Caco-2 (cell line): ENCODE results near the gene ASCC1. TPM values are rescaled to one million over a fixed set of nuclear protein-coding genes. Genes with fewer than 3 reads are reported as not detected.

Source experiments
- BruUV-seq: library from RNA; stranded (reverse); fragments of 400-500 nt; replicated peaks from 2 replicates; lab custom pipeline; 2021; lab: Mats Ljungman, UMichigan
- CTCF ChIA-PET: fragments of 300-600 bp; sonication (Branson Sonifier 250); formaldehyde crosslinking; loops from one replicate; lab custom pipeline; 2022; ENCODE audit warnings: antibody characterized with exemption; lab: Charles Lee
- POLR2A ChIA-PET: fragments of 300-600 bp; sonication (Branson Sonifier 250); formaldehyde crosslinking; loops from one replicate; lab custom pipeline; 2022; ENCODE audit warnings: antibody characterized with exemption; lab: Charles Lee
- DNase-seq, 2 experiments: peaks; one replicate each; pipeline versions ENCODE4 v3.0.0 to v3.0.0-alpha.2; 2020 to 2022
- H3K27me3 ChIP-seq: replicated peaks from 2 replicates; pipeline ENCODE4 v1.6.0; 2011; ENCODE audit warnings: low read length; ENCODE audit not compliant: control insufficient read depth, insufficient read depth
- H3K36me3 ChIP-seq: 2 replicates; pipeline ENCODE4 v1.5.1; 2011; ENCODE audit warnings: low read length; ENCODE audit not compliant: control insufficient read depth, insufficient read depth
- H3K4me1 ChIP-seq: fragments of 250-450 bp; sonication (Bioruptor Pico); 2 replicates; pipeline ENCODE4 v1.5.1; 2020; ENCODE audit warnings: mild to moderate bottlenecking
- H3K4me3 ChIP-seq: 2 replicates; pipeline ENCODE4 v1.5.1; 2011; ENCODE audit warnings: low read depth, mild to moderate bottlenecking, control low read depth, low read length
- H3K9me3 ChIP-seq: fragments of 250-450 bp; sonication (Bioruptor Pico); 2 replicates; pipeline ENCODE4 v1.5.1; 2020; ENCODE audit warnings: mild to moderate bottlenecking, moderate library complexity
- H3K27ac Mint-ChIP-seq: one replicate; pipeline ENCODE4 v1.8.0; 2022; ENCODE audit warnings: mixed read lengths; ENCODE audit not compliant: unreplicated experiment
- H3K27me3 Mint-ChIP-seq: one replicate; pipeline ENCODE4 v1.8.0; 2022; ENCODE audit warnings: mixed read lengths; ENCODE audit not compliant: insufficient read depth, unreplicated experiment
- H3K36me3 Mint-ChIP-seq: one replicate; pipeline ENCODE4 v1.8.0; 2022; ENCODE audit warnings: mild to moderate bottlenecking, mixed read lengths; ENCODE audit not compliant: insufficient read depth, unreplicated experiment
- H3K4me1 Mint-ChIP-seq: one replicate; pipeline ENCODE4 v1.8.0; 2022; ENCODE audit warnings: low read depth, mixed read lengths; ENCODE audit not compliant: unreplicated experiment
- H3K4me3 Mint-ChIP-seq: one replicate; pipeline ENCODE4 v1.8.0; 2022; ENCODE audit warnings: mild to moderate bottlenecking, moderate library complexity, mixed read lengths; ENCODE audit not compliant: unreplicated experiment
- H3K9me3 Mint-ChIP-seq: one replicate; pipeline ENCODE4 v1.8.0; 2022; ENCODE audit warnings: mixed read lengths; ENCODE audit not compliant: unreplicated experiment
- CTCF ChIP-seq, 2 experiments: fragments of 200-600 bp in 1 of 2; IDR thresholded peaks; 1 replicate in 1 of 2; 2 replicates in 1 of 2; pipeline versions ENCODE4 v1.5.1 to v1.8.0; 2011 to 2022; ENCODE audit warnings: antibody characterized with exemption in 1 of 2, control low read depth in 1 of 2, inconsistent platforms in 1 of 2, low read depth in 1 of 2, low read length in 1 of 2, mild to moderate bottlenecking in 1 of 2, moderate library complexity in 1 of 2; ENCODE audit not compliant: insufficient read depth in 1 of 2, severe bottlenecking in 1 of 2, unreplicated experiment in 1 of 2
- intact Hi-C: fragments of 100-400 bp; cut with micrococcal nuclease; formaldehyde crosslinking; loops from one replicate; pipeline ENCODE4 v1.10.0; 2022; ENCODE audit not compliant: unreplicated experiment
- total RNA-seq: library from RNA; stranded (reverse); gene quantifications from 2 replicates; pipeline ENCODE4 v1.2.3, GENCODE V29; 2022

Gene ASCC1
- total RNA-seq, 1 experiment from 2014 or later, result 73.7 TPM

- CTCF ChIA-PET, result interaction anchor here (1.5 kb wide), 1 partner anchor 9 kb away, joined by 6 read pairs; no protein-coding TSS in a partner anchor
- peak overlapping the region; percentile 8 for H3K27ac Mint-ChIP-seq
These were observed 81.0 kb downstream of the ASCC1 start for GRCh38 chr10:72134785-72135767.

GRCh38 chr10:72133517-72133916 is 82.6 kb downstream of the ASCC1 start:
- ChIA-PET POLR2A (no interaction called here), CTCF (interaction anchor here (0.6 kb wide), 1 partner anchor 85 kb away, joined by 3 read pairs; no protein-coding TSS in a partner anchor)

More at GRCh38 chr10:72134785-72135767, 81.0 kb downstream of the ASCC1 start:
- no peak for TF ChIP-seq CTCF (IDR thresholded peaks at IDR 0.05; ENCODE audit: insufficient read depth in 1 of 2, low read depth in 1 of 2, low read length in 1 of 2, severe bottlenecking in 1 of 2, unreplicated experiment in 1 of 2)
- no peaks in the 10 kb centered on the region for H3K27me3 ChIP-seq
- POLR2A ChIA-PET, result interaction anchor here (0.5 kb wide), 2 partner anchors 45 to 125 kb away, joined by 3 to 4 read pairs; no protein-coding TSS in a partner anchor
- peaks cover 1% of the 10 kb centered on the region; the same call in 1 of the 2 replicates for H3K36me3 ChIP-seq
- Mint-ChIP-seq H3K4me3 (no peak overlapping the region), H3K36me3 (peaks cover 6% of the 10 kb centered on the region), H3K27me3 (no peaks in the 10 kb centered on the region), H3K4me1 (peaks cover 18% of the 10 kb centered on the region), H3K9me3 (no peaks in the 10 kb centered on the region)
- no peaks in the 10 kb centered on the region for H3K9me3 ChIP-seq
- no TSS peak for BruUV-seq
- H3K4me1 ChIP-seq, result peaks cover 3% of the 10 kb centered on the region; the same call in 1 of the 2 replicates
- peak in 1 of 2 experiments; percentile 12 for DNase-seq
- intact Hi-C loops, result no loop called here
- no peak overlapping the region for H3K4me3 ChIP-seq

More at GRCh38 chr10:72133517-72133916, 82.6 kb downstream of the ASCC1 start:
- Histone ChIP-seq H3K36me3 (peaks cover 1% of the 10 kb centered on the region; the same call in 1 of the 2 replicates), H3K9me3 (no peaks in the 10 kb centered on the region), H3K4me1 (no peaks in the 10 kb centered on the region), H3K27me3 (no peaks in the 10 kb centered on the region), H3K4me3 (no peak overlapping the region)
- Mint-ChIP-seq H3K27me3 (no peaks in the 10 kb centered on the region), H3K4me3 (no peak overlapping the region), H3K4me1 (peaks cover 14% of the 10 kb centered on the region), H3K9me3 (no peaks in the 10 kb centered on the region), H3K36me3 (peaks cover 6% of the 10 kb centered on the region), H3K27ac (no peak overlapping the region)
- intact Hi-C loops, result no loop called here
- BruUV-seq, result no TSS peak
- no peak for TF ChIP-seq CTCF (IDR thresholded peaks at IDR 0.05; ENCODE audit: insufficient read depth in 1 of 2, low read depth in 1 of 2, low read length in 1 of 2, severe bottlenecking in 1 of 2, unreplicated experiment in 1 of 2)
- no peak for DNase-seq
